Measurements from ENCODE around the gene CEND1.

The CEND1 gene

DNA sequence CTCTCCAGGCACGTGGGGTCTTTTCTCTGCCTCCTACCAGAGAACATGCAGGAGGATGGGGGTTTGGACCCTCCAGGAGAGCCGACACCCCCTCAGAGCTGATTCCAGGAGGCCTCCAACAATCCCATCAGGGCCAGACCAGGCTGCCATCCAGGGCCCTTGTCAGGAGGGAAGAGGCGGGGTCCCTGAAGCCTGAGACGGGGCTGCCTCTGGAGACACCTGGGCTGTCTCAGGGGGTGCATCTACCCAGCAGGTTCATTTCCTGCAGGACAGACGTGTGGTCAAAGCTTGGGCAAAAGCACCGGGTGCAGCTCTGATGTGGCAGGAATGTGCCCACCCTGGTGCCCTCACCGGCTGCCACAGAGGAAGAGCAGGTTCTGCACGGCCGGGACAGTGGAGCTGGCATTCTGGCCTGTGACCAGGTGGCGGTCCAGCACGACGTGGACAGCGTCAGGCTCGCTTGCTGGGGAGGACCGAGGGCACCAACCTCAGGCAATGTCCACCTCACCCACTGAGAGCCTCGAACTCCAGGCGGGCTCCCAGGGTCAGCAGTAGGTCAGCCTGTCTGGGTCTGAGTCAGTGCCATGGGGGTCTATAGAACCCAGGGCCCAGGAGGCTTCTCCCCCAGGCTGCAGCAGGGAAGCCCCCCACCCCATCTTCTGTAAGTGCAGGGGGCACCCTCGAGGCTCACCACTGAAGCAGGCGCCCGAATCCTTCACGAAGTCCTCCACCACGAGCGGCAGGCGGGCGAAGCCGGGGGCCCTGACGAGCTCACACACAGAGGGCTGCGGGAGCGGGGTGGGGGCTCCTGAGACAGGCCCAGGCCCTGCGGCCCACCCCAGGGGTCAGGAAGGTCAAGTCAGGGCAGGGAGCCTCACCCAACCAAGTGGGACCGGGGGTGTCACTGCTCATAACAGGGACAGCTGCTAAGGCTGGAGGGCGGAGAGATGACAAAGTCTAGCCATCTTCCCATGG, 19.0 kb downstream of the CEND1 start:
- no peak overlapping the region for H3K27ac ChIP-seq
- peaks cover 61% of the 10 kb centered on the region for H3K36me3 ChIP-seq (replicated peaks)
- in situ Hi-C loops (cut with HindIII; ENCODE audit: low pct_ligation_motif_present, low sequenced_read_pairs) = no loop called here
- no peak overlapping the region for H3K4me3 ChIP-seq (ENCODE audit: low read depth, low read length)
- TF ChIP-seq, protein P1, sequence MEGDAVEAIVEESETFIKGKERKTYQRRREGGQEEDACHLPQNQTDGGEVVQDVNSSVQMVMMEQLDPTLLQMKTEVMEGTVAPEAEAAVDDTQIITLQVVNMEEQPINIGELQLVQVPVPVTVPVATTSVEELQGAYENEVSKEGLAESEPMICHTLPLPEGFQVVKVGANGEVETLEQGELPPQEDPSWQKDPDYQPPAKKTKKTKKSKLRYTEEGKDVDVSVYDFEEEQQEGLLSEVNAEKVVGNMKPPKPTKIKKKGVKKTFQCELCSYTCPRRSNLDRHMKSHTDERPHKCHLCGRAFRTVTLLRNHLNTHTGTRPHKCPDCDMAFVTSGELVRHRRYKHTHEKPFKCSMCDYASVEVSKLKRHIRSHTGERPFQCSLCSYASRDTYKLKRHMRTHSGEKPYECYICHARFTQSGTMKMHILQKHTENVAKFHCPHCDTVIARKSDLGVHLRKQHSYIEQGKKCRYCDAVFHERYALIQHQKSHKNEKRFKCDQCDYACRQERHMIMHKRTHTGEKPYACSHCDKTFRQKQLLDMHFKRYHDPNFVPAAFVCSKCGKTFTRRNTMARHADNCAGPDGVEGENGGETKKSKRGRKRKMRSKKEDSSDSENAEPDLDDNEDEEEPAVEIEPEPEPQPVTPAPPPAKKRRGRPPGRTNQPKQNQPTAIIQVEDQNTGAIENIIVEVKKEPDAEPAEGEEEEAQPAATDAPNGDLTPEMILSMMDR (IDR thresholded peaks at IDR 0.05; ENCODE audit: low read depth, low read length, missing control alignments) = no peak
- H3K27me3 ChIP-seq (replicated peaks) = no peaks in the 10 kb centered on the region
- DNase-seq = no peak

DNA sequence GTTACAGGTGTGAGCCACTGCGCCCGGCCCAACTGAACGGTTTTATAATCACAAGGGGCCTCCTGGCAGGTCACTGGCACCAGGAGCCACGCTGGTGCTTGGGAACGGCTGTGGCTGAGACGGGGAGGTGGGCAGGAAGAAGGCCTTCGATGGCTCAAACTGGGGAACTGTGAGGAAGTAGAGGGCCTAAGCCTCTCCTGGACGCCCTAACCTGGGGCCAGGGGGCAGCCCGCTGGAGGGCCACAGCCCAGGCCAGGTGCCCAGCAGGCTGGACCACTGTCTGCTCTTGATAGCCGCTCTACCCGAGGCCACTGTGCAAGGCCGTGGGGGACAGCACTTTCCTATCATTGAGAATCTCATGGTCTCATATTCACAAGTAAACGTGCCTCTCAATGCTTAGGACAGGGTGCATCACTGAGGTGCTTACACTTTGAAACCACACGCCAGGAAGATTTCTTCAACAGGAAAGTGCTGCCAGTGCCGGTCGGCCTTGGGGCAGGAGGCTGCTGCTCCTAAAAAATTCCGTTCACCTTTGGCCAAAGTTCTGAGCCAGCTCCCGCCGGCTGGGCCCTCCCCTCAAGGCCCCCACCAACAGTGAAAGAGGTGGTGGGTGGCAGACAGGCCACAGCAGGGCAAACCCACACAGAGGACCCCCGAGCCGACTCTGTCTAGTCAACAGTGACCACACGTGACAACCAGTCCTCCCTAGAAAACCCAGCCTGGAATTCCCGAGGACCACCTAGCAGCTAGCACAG, 19.8 kb downstream of the CEND1 start:
- Histone ChIP-seq H3K27me3 (replicated peaks) (no peaks in the 10 kb centered on the region), H3K27ac (no peak overlapping the region), H3K4me3 (ENCODE audit: low read depth, low read length) (no peak overlapping the region), H3K36me3 (replicated peaks) (peaks cover 69% of the 10 kb centered on the region)
- TF ChIP-seq, protein P1 (IDR thresholded peaks at IDR 0.05; ENCODE audit: low read depth, low read length, missing control alignments) = no peak
- in situ Hi-C loops (cut with HindIII; ENCODE audit: low pct_ligation_motif_present, low sequenced_read_pairs) = no loop called here
- no peak for DNase-seq

DNA sequence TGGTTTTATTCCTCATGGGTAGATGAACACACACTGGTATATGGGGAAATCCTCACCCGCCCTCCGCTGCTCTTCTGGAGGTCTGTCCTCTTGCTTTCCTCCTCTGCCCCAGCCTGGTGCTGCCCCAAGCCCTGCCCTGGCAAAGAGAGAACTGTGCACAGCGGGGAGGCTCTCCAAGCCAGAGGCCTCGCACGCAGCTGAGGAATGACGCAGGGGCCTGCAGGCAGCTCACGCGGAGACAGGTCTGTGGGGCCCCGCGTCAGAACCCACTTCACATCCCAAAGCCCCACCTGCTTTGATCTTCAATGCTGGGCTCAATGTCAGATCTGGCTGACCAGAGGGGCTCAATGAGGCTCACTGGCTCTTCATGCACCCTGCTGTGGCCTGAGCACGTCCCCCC, 22.7 kb downstream of the CEND1 start:
- DNase-seq = no peak
- H3K4me3 ChIP-seq (ENCODE audit: low read depth, low read length) = no peak overlapping the region
- in situ Hi-C loops (cut with HindIII; ENCODE audit: low pct_ligation_motif_present, low sequenced_read_pairs) = no loop called here
- no peaks in the 10 kb centered on the region for H3K27me3 ChIP-seq (replicated peaks)
- H3K27ac ChIP-seq = no peak overlapping the region
- H3K36me3 ChIP-seq (replicated peaks) = peaks cover 74% of the 10 kb centered on the region
- TF ChIP-seq, protein P1 (IDR thresholded peaks at IDR 0.05; ENCODE audit: low read depth, low read length, missing control alignments) = no peak

DNA sequence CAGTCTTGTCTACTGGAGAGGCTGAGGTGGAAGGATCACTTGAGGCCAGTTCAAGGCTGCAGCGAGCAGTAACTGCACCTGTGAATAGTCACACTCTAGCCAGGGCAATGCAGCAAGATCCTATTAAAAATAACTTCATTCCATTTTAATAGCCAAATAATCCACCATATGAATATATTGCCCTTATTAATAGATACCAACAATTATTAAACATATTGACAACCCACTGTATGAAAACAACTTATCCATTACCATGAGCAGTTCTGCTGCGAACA, 23.0 kb downstream of the CEND1 start:
- Histone ChIP-seq H3K27ac (no peak overlapping the region), H3K36me3 (replicated peaks) (peaks cover 77% of the 10 kb centered on the region), H3K4me3 (ENCODE audit: low read depth, low read length) (no peak overlapping the region), H3K27me3 (replicated peaks) (no peaks in the 10 kb centered on the region)
- in situ Hi-C loops (cut with HindIII; ENCODE audit: low pct_ligation_motif_present, low sequenced_read_pairs) = no loop called here
- TF ChIP-seq, protein P1 (IDR thresholded peaks at IDR 0.05; ENCODE audit: low read depth, low read length, missing control alignments) = no peak
- no peak for DNase-seq

DNA sequence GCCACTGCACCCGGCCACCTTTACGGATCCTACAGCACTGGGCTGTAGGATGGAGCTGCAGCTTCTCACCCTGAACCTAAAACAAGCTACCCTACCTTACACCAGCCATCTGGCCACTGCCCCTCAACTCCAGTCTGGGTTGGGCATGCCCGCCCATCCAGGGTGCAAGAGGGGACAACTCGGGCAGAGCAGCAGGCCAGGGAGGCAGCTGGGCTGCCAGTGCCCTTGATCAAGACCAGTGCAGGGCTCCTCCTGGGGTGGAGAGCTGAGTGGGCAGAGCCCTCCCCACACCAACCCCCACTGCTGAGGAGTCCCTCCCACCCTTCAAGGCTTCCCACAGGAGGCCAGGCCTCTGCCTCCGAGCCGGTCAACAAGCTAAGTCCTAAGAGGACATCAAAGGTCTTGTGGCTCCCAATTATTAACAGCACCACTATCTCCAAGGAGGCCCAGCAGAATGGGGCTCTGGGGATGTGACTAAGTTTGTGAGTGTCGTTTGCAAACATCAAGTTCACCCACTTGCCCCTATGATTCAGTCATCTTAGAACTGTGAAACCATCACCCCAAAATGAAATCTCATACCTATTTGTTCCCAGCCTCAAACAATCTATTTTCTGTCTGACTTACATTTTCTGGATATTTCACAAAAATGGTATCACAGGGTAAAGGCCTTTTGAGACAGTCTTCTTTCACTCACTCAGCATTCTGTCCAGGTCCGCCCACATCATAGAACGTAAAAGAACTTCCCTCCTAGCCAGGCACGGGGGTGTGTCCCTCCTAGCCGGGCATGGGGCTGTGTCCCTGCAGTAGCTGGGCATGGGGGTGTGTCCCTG, 23.6 kb downstream of the CEND1 start:
- in situ Hi-C loops (cut with HindIII; ENCODE audit: low pct_ligation_motif_present, low sequenced_read_pairs) = no loop called here
- H3K27me3 ChIP-seq (replicated peaks) = no peaks in the 10 kb centered on the region
- TF ChIP-seq, protein P1 (IDR thresholded peaks at IDR 0.05; ENCODE audit: low read depth, low read length, missing control alignments) = no peak
- no peak overlapping the region for H3K4me3 ChIP-seq (ENCODE audit: low read depth, low read length)
- H3K27ac ChIP-seq = no peak overlapping the region
- no peak for DNase-seq
- H3K36me3 ChIP-seq (replicated peaks) = peaks cover 77% of the 10 kb centered on the region

Measured in brain microvascular endothelial cell (primary cell).